Lower leg skin (tissue), 4 donors: ENCODE measurements around the gene MBD5. TPM values are rescaled to one million over a fixed set of nuclear protein-coding genes. Genes with fewer than 3 reads are reported as not detected.

Experiments used
- DNase-seq, 2 donors: peaks; one replicate each; pipeline ENCODE4 v3.0.0-alpha.2; 2019; ENCODE audit warnings: low spot score in 2 of 2
- H3K4me3 ChIP-seq: fragments of 200-600 bp; sonication (generic); 2 replicates; pipeline ENCODE4 v1.5.1; 2017; ENCODE audit warnings: mild to moderate bottlenecking, low read depth; ENCODE audit not compliant: poor library complexity, severe bottlenecking
- CTCF ChIP-seq, 3 donors: fragments of 450-650 bp; IDR thresholded peaks; one replicate each; pipeline ENCODE4 v1.5.1; 2016; ENCODE audit warnings: antibody characterized with exemption in 3 of 3, mild to moderate bottlenecking in 3 of 3, moderate library complexity in 2 of 3
- POLR2A ChIP-seq, 2 donors: fragments of 450-650 bp; IDR thresholded peaks; one replicate each; pipeline ENCODE4 v1.6.1; 2016 to 2017; ENCODE audit warnings: antibody characterized with exemption in 2 of 2, mild to moderate bottlenecking in 1 of 2, moderate library complexity in 1 of 2
- WGBS, 2 donors: methylation state at CpG; one replicate each; pipeline ENCODE4 v1.1.5; 2018; 5-methylcytosine and 5-hydroxymethylcytosine counted together
- intact Hi-C: fragments of 100-400 bp; cut with DNase I; formaldehyde crosslinking; loops from one replicate; pipeline ENCODE4 v1.15.0; 2023; ENCODE audit warnings: low total_unique reads
- total RNA-seq, 4 donors: library from RNA; depleted of rRNA; stranded (reverse); fragments of >200 nt; gene quantifications; one replicate each; pipeline ENCODE4 v1.1.0, GENCODE V29; 2016

The MBD5 gene
- total RNA-seq, 4 donors from 2014 or later = 13.5 to 22.3 (median 17.4) TPM

- no peak for TF ChIP-seq CTCF (IDR thresholded peaks at IDR 0.05)
- TF ChIP-seq POLR2A (IDR thresholded peaks at IDR 0.05) = no peak
- DNase-seq = peak in 1 of 2 donors; percentile 50
- WGBS, 2 donors = 89 to 96% methylated on average over 8 of the region's 8 CpGs
- intact Hi-C loops = no loop called here
- no peak overlapping the region for H3K4me3 ChIP-seq
These were observed 512.1 kb downstream of the MBD5 start for GRCh38 chr2:148533004-148533403.

DNA sequence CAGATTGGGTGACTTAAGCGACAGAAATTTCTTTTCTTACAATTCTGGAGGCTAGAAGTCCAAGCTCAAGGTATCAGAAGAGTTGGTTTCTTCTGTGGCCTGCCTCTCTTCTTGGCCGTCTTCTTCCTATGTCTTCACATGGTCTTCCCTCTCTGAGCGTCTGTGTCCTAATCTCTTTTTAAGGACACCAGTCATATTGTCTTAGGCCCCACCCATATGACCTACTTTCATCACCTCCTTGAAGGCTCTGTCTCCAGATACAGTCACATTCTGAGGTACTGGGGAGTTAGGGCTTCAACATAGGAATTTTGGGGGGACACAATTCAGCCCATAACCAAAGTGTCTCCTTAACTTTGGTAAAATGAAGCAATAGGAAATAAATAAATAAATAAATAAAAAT, 512.8 kb downstream of the MBD5 start:
- intact Hi-C loops = no loop called here
- peak in 1 of 2 donors; percentile 20 for DNase-seq
- no peak overlapping the region for H3K4me3 ChIP-seq
- TF ChIP-seq POLR2A (IDR thresholded peaks at IDR 0.05) (no peak), CTCF (IDR thresholded peaks at IDR 0.05) (no peak)
- 78 to 83% methylated on average over 3 of the region's 3 CpGs for WGBS, 2 donors

DNA sequence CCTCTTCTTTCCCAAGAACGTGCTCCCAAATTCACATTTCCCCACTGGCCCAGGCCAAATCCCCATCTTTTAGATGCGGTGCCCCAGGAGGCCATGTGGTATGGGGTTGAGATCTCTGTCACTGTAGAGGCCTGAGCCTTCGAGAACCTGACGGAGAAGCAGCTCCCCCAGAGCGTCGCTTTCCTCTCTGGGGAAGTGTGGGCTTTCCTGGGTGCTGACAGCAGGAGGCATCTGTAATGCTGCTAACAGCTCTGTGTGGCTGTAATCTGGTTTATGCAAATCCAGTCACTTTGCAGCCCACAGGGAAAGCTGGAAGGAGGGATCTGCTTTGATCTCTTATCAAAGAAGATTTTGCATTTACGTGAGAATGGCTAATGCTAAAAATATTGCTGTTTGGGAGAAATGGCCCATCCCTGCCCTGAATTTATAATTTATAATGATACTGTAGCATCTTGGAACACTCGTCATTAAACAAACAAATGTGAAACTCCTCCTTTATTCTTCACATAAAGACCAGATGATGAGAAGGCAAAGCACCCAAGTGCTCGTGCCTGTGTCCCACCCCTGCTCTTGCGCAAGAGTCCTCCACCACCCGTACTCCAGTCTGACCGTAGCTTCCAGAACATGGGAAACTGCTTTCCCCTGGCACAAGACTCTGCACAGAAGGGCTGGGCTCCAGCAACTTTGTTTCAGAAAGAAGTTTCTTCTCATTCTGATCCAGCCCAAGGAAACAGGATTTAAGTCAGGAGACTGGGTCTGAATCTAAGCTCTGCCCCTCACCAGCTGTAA, 513.7 kb downstream of the MBD5 start:
- no peak overlapping the region for H3K4me3 ChIP-seq
- TF ChIP-seq CTCF (IDR thresholded peaks at IDR 0.05) (no peak), POLR2A (IDR thresholded peaks at IDR 0.05) (no peak)
- WGBS, 2 donors = 52 to 59% methylated on average over 12 of the region's 12 CpGs
- DNase-seq = peak; percentile 68 to 91
- intact Hi-C loops = no loop called here

GRCh38 chr2:148538375-148538774, 517.5 kb downstream of the MBD5 start:
- intact Hi-C loops = no loop called here
- no peak overlapping the region for H3K4me3 ChIP-seq
- no peak for TF ChIP-seq CTCF (IDR thresholded peaks at IDR 0.05)
- TF ChIP-seq POLR2A (IDR thresholded peaks at IDR 0.05) = no peak
- 33 to 60% methylated on average over 1 of the region's 1 CpG for WGBS, 2 donors
- no peak for DNase-seq

- no peak for DNase-seq
- H3K4me3 ChIP-seq = no peak overlapping the region
- 84 to 85% methylated on average over 8 of the region's 8 CpGs for WGBS, 2 donors
- intact Hi-C loops = no loop called here
- TF ChIP-seq CTCF (IDR thresholded peaks at IDR 0.05) = no peak
- no peak for TF ChIP-seq POLR2A (IDR thresholded peaks at IDR 0.05)
These were observed 519.1 kb downstream of the MBD5 start for GRCh38 chr2:148540022-148540421.

- H3K4me3 ChIP-seq = no peak overlapping the region
- TF ChIP-seq POLR2A (IDR thresholded peaks at IDR 0.05) = no peak
- TF ChIP-seq CTCF (IDR thresholded peaks at IDR 0.05) = no peak
- WGBS, 2 donors = 93 to 98% methylated on average over 3 of the region's 3 CpGs
- intact Hi-C loops = no loop called here
- DNase-seq = no peak
These were observed 520.9 kb downstream of the MBD5 start for GRCh38 chr2:148541792-148542191.
